K562 (cell line): ENCODE results near the gene GPR22. TPM values are rescaled to one million over a fixed set of nuclear protein-coding genes. Genes with fewer than 3 reads are reported as not detected.

Experiments
- BCL6 ChIP-seq: fragments of 250-450 bp; sonication (Bioruptor Pico); IDR thresholded peaks from 2 replicates; pipeline ENCODE4 v1.4.0; 2020
- DPF2 ChIP-seq: fragments of 450-650 bp; IDR thresholded peaks from 2 replicates; pipeline ENCODE4 v1.6.1; 2016
- E2F1 ChIP-seq: sonication (generic); formaldehyde crosslinking; IDR thresholded peaks from 2 replicates; pipeline ENCODE4 v1.8.1; 2023; ENCODE audit warnings: mild to moderate bottlenecking, missing genetic modification reagents, moderate library complexity
- ESRRB ChIP-seq: fragments of 250-450 bp; sonication (Bioruptor Pico); IDR thresholded peaks from 2 replicates; pipeline ENCODE4 v1.5.0; 2020; ENCODE audit warnings: mild to moderate bottlenecking, moderate library complexity, borderline replicate concordance
- FOXM1 ChIP-seq, 2 experiments: fragments of 450-650 bp in 1 of 2; sonication (generic) in 1 of 2; formaldehyde crosslinking in 1 of 2; IDR thresholded peaks; 2 replicates each; pipeline versions ENCODE4 v1.6.1 to v1.9.0; 2017 to 2022; ENCODE audit warnings: low read depth in 2 of 2, mild to moderate bottlenecking in 2 of 2, missing genetic modification reagents in 1 of 2, moderate library complexity in 1 of 2
- FUS ChIP-seq: fragments of 200-400 bp; formaldehyde crosslinking; optimal IDR thresholded peaks from 2 replicates; pipeline ENCODE3; 2017; ENCODE audit warnings: low read depth, low read length
- MXI1 ChIP-seq: IDR thresholded peaks from 2 replicates; pipeline ENCODE4 v1.6.1; 2011; ENCODE audit warnings: low read depth, mild to moderate bottlenecking, improper control_type of control experiment, low read length
- NCOR1 ChIP-seq: fragments of 450-650 bp; IDR thresholded peaks from 2 replicates; pipeline ENCODE4 v1.6.1; 2016; ENCODE audit warnings: mild to moderate bottlenecking, moderate library complexity
- SMAD1 ChIP-seq: fragments of 150-350 bp; IDR thresholded peaks from 2 replicates; pipeline ENCODE4 v1.6.1; 2014; ENCODE audit warnings: low read length, low read depth; ENCODE audit not compliant: partially characterized antibody
- SP1 ChIP-seq: sonication (generic); formaldehyde crosslinking; IDR thresholded peaks from 2 replicates; pipeline ENCODE4 v1.8.1; 2022; ENCODE audit warnings: mild to moderate bottlenecking, missing genetic modification reagents
- TCF3 ChIP-seq: sonication (generic); formaldehyde crosslinking; IDR thresholded peaks from 2 replicates; pipeline ENCODE4 v1.4.0; 2020; ENCODE audit warnings: mild to moderate bottlenecking, missing genetic modification reagents
- ZNF263 ChIP-seq: sonication (generic); formaldehyde crosslinking; IDR thresholded peaks from 2 replicates; pipeline ENCODE4 v1.8.0; 2022; ENCODE audit warnings: mild to moderate bottlenecking, missing genetic modification reagents, borderline replicate concordance
- ZNF589 ChIP-seq: fragments of 200-800 bp; sonication (Bioruptor generic); IDR thresholded peaks from 2 replicates; pipeline ENCODE4 v1.6.1; 2016; ENCODE audit warnings: low read depth, missing genetic modification characterization, missing compliant biosample characterization
- ZNF785 ChIP-seq: fragments of 250-450 bp; sonication (Bioruptor Pico); IDR thresholded peaks from 2 replicates; pipeline ENCODE4 v1.4.0; 2020; ENCODE audit warnings: mild to moderate bottlenecking
- polyA plus RNA-seq, 8 experiments: library from polyadenylated mRNA; depleted of rRNA in 4 of 8; stranded (reverse) in 5 of 8; unstranded in 3 of 8; fragments of >200 nt; fragmentation: Nextera tagmentation in 2 of 8; fragmentation: Illumina TruSeq in 1 of 8; extraction: Ambion mirVana in 2 of 8; extraction: Trizol in 1 of 8; gene quantifications; 2 replicates each; pipeline versions ENCODE4 v1.2.1 to v1.2.3, GENCODE V29; 2011 to 2014; ENCODE audit warnings: inconsistent platforms in 1 of 8, missing spikeins in 1 of 8
- total RNA-seq, 7 experiments: library from RNA; depleted of rRNA in 6 of 7; stranded (reverse); fragments of >200 nt in 6 of 7; fragmentation: Illumina TruSeq in 2 of 7; extraction: Trizol in 2 of 7; gene quantifications; 2 replicates each; pipeline versions ENCODE4 v1.2.1 to v1.2.3, GENCODE V29; 2011 to 2021; ENCODE audit warnings: low replicate concordance in 1 of 7
- TF ChIP-seq, protein P1 (sequence below): fragments of 450-650 bp; IDR thresholded peaks from 2 replicates; pipeline ENCODE4 v1.6.1; 2014; ENCODE audit warnings: low read depth, mild to moderate bottlenecking, moderate library complexity, borderline replicate concordance
- TF ChIP-seq, protein P2 (sequence below), 2 experiments: fragments of 450-650 bp; formaldehyde crosslinking in 1 of 2; IDR thresholded peaks; 2 replicates each; pipeline versions ENCODE4 v1.4.0 to v1.6.1; 2014 to 2020; ENCODE audit warnings: mild to moderate bottlenecking in 2 of 2, borderline replicate concordance in 1 of 2, low read depth in 1 of 2

GPR22 gene
- total and polyA plus RNA-seq, 9 of the 15 experiments (the other 6 are each of a cell fraction or from before 2014, with no cell fraction given): 0.07 to 0.20 TPM; not detected in 7

DNA sequence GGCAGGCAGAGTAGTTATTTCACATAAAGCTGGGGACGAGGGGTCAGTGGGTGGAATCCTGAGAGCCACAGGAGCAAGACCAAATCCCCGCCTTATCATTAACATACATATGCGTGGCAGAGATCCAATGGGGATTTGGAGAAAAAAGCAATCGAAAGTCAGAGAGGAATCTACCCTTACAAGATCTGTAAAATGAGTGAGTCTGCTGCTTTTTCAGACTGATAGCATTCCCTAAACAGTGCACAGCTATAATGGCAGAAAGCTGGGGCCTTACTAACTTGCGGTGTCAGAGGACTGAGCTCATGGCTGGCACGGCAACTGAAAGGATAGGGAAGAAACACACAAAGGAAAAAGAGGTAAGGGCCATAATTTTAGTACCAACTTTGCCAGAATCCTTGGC is 25.0 kb downstream of the GPR22 start (continued):
- no peak for TF ChIP-seq ZNF589
- TF ChIP-seq TCF3 (CRISPR knock-in tag): peak; percentile 85
- TF ChIP-seq FOXM1 (IDR thresholded peaks at IDR 0.05; ENCODE audit: low read depth): peak; percentile 63; the same call in 1 of the 2 replicates
- TF ChIP-seq FOXM1 (CRISPR knock-in tag; IDR thresholded peaks at IDR 0.05; ENCODE audit: low read depth): no peak
- peak; percentile 74; the same call in 1 of the 2 replicates for TF ChIP-seq NCOR1
- TF ChIP-seq ZNF785 (CRISPR knock-in tag): no peak
- no peak for TF ChIP-seq MXI1
- TF ChIP-seq SMAD1: no peak
- no peak for TF ChIP-seq ZNF263 (CRISPR knock-in tag)
- TF ChIP-seq BCL6 (CRISPR knock-in tag): no peak
- TF ChIP-seq, protein P1, sequence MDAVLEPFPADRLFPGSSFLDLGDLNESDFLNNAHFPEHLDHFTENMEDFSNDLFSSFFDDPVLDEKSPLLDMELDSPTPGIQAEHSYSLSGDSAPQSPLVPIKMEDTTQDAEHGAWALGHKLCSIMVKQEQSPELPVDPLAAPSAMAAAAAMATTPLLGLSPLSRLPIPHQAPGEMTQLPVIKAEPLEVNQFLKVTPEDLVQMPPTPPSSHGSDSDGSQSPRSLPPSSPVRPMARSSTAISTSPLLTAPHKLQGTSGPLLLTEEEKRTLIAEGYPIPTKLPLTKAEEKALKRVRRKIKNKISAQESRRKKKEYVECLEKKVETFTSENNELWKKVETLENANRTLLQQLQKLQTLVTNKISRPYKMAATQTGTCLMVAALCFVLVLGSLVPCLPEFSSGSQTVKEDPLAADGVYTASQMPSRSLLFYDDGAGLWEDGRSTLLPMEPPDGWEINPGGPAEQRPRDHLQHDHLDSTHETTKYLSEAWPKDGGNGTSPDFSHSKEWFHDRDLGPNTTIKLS: no peak
- TF ChIP-seq FUS: no peak
- TF ChIP-seq, protein P2, sequence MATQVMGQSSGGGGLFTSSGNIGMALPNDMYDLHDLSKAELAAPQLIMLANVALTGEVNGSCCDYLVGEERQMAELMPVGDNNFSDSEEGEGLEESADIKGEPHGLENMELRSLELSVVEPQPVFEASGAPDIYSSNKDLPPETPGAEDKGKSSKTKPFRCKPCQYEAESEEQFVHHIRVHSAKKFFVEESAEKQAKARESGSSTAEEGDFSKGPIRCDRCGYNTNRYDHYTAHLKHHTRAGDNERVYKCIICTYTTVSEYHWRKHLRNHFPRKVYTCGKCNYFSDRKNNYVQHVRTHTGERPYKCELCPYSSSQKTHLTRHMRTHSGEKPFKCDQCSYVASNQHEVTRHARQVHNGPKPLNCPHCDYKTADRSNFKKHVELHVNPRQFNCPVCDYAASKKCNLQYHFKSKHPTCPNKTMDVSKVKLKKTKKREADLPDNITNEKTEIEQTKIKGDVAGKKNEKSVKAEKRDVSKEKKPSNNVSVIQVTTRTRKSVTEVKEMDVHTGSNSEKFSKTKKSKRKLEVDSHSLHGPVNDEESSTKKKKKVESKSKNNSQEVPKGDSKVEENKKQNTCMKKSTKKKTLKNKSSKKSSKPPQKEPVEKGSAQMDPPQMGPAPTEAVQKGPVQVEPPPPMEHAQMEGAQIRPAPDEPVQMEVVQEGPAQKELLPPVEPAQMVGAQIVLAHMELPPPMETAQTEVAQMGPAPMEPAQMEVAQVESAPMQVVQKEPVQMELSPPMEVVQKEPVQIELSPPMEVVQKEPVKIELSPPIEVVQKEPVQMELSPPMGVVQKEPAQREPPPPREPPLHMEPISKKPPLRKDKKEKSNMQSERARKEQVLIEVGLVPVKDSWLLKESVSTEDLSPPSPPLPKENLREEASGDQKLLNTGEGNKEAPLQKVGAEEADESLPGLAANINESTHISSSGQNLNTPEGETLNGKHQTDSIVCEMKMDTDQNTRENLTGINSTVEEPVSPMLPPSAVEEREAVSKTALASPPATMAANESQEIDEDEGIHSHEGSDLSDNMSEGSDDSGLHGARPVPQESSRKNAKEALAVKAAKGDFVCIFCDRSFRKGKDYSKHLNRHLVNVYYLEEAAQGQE (IDR thresholded peaks at IDR 0.05; ENCODE audit: borderline replicate concordance): no peak
- TF ChIP-seq, protein P2 (CRISPR knock-in tag; IDR thresholded peaks at IDR 0.05; ENCODE audit: low read depth): no peak
- TF ChIP-seq ESRRB (CRISPR knock-in tag): no peak
- TF ChIP-seq E2F1: no peak
- TF ChIP-seq DPF2: peak; percentile 71
- TF ChIP-seq SP1: peak; percentile 43; the same call in 1 of the 2 replicates
